DMS79 (cell line): ENCODE measurements around the gene DDX51.
"Not testable (repeated sequence)": the region's sequence is repeated elsewhere in the genome, so short reads cannot be mapped to it uniquely, and the experiment has no call there.

Experiments
- DNase-seq: peaks from one replicate; lab custom pipeline; 2025; lab: John Stamatoyannopoulos, UW

Gene DDX51

DNA sequence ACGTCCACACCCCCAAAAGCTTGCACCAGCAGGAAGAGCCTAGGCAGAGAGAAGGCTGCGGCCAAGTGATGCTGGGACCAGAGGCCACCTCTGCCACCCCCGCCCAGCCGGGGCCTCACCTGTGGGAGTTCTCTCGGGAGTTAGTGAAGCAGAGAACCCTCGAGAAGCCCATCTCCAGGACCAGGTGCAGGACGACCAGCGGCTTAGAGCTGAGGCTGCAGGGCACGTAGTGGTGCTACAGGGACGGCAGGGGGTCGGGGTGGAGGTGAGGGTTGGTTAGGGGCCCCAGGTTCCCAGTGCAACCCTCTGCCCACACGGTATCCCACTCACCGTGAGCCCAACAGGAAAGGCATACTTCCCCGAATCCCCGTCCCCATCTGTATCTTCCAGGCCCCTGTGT is 3.6 kb downstream of the DDX51 start:
- no peak for DNase-seq

DNA sequence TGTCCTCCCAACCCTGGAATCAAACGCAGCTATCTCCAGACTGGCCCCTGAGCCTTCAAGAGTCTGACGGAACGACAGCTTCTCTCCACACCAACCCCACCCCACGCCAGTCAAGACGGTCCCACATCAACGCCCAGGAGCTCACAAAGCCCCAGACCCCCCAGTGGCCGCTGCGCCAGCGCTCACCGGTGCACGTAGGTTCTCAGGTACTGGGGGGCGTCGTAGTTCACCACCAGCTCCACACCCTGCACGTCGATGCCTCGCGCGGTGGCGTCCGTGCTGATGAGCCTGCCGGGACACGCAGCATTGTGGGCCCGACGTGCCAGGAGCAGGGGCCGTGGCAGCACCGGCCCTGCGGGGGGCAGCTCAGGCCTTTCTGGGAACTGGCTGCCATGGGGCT is 4.2 kb downstream of the DDX51 start:
- DNase-seq, result no peak

DNA sequence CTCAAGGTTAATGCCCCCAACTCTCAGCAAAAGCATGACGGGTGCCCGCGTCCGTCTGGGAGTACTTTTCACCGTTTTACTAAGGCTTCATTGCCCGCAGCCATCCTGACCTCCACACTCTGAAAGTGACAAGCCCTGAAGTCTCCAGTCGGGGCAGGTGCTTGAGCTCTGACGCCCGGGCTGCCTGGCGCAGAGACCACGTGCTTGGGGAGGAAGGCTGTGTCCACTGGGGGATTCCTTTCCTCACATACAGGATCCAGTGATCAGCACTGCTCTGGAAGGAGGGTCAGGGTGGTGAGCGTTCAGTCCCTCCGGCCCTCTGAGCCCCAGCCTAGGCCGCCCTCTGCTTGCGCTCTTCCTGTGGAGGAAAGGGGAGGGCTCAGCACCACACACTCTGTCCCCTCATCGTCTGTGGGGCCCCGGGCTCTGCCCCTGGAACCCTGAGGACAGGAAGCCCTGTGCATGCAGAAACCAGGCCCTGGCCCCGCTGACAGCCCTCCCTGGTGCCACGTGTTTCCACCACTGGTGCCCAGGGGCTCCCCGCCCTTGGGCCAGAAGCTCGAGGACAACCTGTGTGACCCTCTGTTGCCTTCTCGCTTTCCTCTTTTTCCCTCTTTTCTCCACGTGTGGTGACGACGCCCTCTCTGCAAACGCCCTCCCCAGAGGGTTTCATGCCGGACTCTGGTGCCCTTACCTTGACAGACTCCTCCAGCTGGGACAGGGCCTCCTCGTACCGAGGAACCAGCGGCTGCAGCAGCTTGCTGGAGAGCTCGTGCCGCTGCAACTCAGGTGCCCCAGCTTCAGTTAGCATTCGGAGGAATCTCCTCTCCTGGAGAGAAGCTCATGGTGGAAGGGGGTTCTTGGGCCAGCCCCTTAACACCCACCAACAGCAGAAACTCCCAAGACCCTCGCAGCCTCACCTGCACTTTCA is 4.9 kb downstream of the DDX51 start:
- no peak for DNase-seq

DNA sequence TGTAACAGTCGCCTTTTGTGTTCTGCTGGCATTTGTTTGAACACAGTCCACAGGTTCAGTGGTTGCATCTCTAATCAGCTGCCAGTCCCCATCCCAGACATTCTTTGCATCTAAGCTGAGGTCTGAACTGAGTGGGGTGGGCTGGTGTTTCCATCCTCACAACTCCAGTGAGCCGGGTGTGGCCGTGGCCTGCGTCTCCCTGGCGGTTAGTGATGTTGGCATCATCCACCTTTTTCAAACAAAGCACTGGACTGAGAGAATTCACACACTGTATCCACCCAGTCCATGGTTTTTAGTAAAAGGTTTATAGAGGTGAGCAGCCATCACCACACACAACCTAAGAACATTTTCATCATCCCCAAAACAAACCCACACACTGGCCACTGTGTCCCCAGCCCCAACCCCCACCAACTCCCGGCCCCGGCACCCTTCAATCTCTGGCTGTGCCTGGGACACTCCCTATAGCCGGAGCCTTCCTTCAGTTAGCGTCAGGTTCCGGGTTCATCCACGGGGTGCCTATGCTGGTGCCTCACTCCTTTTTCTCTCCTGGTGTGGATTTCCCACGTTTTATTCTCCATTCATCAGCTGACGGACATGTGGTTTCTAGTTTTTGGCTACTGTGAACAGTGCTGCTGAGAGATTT is 6.5 kb downstream of the DDX51 start:
- DNase-seq, result no peak

DNA sequence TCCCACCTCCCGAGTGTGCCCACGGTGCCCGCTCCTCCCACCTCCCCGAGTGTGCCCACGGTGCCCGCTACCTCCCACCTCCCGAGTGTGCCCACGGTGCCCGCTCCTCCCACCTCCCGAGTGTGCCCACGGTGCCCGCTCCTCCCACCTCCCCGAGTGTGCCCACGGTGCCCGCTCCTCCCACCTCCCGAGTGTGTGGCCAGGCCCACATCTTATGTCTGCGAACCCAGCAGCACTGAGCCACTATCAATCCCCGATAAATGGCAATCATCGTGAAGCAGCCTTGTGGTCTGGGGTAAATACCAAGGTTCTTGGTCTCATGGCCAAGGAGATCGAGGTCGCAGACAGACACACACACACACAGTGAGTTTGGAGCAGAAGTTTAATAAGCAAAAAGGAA is 7.9 kb downstream of the DDX51 start:
- DNase-seq, result not testable (repeated sequence)

DNA sequence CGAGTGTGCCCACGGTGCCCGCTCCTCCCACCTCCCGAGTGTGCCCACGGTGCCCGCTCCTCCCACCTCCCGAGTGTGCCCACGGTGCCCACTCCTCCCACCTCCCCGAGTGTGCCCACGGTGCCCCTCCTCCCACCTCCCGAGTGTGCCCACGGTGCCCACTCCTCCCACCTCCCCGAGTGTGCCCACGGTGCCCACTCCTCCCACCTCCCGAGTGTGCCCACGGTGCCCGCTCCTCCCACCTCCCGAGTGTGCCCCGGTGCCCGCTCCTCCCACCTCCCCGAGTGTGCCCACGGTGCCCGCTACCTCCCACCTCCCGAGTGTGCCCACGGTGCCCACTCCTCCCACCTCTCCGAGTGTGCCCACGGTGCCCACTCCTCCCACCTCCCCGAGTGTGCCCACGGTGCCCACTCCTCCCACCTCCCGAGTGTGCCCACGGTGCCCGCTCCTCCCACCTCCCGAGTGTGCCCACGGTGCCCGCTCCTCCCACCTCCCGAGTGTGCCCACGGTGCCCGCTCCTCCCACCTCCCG is 9.4 kb downstream of the DDX51 start:
- not testable (repeated sequence) for DNase-seq

DNA sequence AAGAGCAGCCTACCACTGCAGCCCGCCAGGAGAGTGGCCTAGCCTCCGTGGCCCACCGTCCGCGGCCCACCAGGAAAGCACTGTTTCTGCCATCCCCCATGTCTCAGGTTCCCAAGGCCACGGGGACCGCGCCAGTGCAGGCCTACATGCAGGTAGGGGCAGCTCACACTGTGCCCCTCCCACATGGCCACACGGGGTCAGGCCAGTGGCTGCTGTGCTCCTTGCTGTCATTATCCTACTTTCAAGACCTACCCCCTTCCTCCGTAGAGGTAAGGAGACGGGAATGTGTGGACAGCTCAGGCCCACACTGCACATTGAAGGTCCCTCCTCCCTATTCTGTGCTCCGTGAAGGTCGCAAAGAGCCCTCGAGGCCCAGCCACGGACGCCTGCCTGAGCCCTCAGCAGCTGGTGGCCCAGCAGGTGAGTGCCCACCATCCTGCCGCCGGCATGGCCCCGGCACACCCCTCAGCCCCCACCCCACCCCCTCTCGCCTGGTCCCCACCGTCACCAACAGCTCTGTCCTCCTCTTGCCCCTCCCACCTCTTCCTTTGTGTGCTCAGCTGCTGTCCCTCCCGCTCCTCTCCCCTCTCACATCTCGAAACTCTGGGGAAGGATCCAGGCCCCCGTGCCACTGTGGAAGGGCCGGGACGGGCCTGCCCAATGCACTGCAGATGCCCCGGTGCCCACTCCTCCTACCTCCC is 10.0 kb downstream of the DDX51 start:
- no peak for DNase-seq

DNA sequence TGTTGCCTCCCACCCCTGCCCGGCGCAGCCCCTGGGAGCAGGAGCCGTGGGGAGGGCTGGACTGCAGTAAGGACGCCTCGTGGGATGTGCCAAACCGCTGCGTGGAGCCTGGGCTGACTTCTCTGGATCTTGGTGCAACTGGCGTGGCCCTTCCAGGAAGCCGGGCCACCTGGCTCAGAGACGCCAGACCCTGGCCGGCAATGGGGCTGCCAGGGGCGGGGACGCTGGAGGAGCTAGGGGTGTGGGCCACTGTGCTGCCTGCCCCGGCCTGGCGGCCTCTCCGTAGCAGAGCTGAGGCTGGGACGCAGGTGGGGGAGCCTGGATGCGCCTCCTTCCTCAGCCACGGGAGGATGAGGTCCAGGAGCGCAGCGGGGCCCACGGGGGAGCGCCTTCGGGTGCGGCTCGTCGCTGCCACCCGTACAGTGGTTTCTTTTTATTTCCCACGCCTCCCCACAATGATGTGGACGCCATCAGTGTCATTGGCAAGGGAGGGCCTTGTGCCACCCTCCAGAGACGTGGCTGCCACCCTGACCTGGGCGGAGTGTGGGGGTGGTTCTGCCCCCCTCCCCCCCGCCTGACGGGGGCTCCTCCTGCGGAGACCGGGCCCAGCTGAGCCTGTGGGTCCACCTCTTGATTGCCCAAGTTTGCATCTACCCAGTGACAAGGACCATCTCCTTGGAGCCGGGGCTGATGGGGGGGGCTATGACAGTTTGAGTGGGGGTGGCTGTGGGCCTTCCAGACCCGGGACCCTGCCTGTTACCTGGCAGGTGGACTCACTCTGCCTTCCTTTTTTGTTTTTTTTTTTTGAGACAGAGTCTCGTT is 11.3 kb downstream of the DDX51 start:
- DNase-seq, result no peak

DNA sequence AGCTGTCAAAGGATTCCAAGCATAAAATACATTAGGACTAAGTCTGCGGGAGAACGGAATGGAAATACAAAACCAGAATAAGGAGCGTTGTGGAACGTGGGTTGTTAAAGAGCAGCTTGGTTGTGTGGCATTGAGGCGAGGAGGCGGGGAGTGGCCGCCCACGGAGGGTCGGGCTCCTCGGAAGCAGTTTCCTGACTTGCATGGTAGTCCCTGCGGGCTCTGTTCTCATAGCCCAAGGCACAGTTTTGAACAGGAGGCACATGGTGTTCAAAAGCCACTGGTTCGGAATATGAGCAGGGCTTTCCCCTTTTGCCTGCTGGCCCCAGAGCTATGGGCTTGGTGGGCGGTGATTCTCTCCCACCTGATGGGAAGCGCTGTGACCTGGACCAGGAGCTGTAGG is 12.2 kb downstream of the DDX51 start:
- DNase-seq, result no peak

DNA sequence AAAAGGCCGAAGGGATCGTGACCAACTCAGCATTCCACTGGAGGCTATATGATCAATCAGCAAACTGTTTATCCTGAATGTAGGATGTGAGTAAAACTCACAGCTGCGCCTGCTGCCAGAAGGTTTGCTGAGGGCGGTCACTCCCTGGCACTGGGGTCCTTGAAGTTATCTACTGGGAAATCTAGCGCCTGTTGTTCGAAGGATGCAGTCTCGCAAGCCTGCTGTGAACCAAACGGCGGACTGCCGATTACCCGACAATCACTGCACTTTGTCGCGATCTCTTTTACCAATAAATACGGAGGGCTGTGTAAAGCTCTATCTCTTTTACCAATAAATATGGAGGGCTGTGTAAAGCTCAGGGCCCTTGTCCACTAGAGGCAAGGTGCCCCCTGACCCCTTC is 12.9 kb downstream of the DDX51 start:
- no peak for DNase-seq

DNA sequence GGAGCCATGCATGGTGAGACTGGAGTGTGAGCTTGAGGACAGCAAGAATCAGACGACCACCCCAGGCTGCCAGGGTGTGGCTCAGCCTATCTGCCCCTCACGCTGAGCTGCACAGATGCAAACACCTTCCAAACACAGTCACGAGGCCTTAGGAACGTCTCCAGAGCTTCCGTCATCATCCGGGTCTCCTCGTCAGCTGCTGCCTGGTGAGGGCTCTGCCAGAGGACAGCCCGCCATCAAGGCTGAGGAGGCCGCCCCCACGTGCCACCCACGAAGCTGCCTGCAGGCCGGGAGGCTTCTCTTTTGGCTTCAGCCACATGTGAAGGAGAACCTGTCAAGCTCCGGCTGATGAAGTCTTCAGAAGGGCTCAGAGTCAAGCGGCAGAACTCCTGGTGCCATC is 13.4 kb downstream of the DDX51 start:
- DNase-seq, result no peak

DNA sequence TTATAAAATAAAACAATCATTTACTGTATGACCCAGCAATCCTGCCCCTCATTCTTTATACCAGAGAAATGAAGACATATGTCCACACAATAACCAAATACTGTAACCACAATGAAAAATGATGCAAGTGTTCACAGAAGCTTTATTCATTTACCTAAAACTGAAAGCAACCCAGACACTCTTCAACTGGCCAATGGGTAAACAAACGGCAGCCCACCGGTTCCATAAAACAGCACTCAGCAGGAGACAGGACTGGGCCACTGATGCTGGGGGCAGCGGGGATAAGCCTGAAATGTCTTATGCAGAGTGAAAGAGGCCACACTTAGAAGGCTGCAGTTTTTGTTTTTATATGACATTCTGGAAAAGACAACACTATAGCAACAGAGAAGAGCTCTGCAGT is 15.1 kb downstream of the DDX51 start:
- no peak for DNase-seq

DNA sequence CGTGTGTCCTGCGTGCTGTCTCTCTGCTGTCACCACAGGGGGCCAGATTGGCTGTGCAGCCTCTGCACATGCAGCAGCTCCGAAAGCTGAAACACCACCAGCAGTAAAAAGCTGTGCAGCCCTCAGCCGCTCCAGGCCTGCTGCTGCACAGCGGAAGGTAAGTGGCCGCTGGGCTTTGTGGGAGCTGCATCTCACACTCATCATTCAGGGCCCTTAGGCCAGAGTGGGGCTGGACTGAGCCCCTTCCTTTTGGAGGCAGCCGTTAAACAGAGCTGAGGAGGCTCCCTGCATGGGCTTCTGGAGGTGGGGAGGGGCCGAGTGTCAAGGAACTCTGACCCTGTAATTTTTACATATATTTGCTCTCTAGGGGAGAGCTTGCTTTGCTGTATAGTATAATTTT is 17.1 kb downstream of the DDX51 start:
- DNase-seq, result no peak

DNA sequence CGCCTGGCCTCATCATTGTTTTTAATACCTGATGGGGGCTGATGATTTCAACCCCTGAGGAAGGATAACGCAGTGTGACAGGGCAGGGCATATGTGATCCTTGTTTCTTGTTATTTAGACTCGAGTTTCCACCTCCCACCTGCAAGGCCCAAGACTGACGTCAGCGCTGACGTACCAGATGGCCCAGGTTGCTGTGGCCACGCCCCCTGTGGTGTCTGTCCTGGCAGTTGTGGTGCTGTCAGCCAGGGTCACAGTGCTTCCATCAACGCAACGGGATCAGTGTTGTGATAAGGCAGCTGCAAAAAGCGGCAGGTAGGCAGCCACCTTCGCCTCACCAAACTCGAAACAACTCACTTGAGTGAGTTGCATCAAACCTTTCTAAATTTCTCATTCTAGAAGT is 18.4 kb downstream of the DDX51 start:
- no peak for DNase-seq

DNA sequence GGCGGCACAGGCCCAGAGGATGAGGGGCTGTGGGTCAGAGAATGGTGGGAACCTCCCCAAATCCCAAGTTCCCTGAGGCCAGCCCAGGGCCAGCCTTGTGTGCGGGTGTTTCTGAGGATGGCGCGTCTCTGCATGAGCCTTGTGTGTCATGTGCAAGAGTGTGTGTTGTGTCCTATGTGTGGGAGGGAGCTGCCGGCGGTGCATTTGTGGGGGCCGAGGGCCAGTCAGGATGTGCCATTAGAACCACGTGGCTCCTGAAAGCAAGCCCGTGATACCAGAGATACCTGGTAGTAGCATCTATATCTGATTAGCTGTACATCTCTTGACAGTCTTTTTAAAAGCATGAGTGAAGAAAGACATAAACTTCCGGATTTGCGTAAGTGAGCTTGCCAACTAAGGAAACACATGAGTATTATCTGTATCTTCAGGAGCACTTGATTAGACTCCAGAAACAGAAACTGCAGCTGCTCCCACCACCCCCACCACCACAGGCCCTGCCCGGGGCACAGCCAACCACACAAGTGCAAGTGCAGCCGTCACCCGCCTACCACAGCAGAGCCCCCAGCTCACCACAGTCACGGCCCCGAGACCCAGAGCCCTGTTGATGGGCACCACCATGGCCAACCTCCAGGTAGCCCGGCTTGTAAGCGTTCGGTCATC is 19.2 kb downstream of the DDX51 start:
- DNase-seq, result no peak

DNA sequence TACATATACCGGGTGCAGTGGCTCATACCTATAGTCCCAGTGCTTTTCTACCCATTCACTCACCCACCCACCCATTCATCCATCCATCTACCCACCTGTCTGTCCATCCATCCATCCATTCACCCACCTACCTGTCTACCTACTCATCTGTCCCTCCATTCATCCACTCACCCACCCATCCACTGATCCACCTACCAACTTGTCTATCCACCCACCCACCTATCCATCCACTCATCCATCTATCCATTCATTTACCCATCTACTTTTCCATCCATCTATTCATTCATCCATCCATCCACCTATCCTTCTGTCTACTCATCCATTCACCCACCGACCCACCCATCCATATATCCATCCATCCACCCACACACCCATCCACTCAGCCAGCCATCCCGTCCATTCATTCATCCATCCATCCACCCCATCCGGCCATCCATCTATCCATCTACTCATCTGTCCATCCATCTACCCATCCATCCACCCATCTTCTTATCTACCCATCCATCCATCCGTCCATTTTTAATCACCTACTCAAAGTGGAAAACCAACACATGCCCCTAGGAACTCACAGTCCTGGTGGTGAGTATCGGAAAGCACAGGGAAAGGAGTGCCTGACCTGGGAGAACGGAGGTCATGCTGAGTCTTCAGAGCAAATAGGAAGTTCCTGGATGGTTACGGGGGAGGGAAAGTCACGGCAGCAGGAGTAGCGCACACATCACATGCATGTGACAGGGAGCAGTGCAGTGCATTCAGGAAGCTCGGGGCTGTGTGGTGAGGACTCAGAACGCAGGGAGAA is 20.0 kb downstream of the DDX51 start:
- no peak for DNase-seq

DNA sequence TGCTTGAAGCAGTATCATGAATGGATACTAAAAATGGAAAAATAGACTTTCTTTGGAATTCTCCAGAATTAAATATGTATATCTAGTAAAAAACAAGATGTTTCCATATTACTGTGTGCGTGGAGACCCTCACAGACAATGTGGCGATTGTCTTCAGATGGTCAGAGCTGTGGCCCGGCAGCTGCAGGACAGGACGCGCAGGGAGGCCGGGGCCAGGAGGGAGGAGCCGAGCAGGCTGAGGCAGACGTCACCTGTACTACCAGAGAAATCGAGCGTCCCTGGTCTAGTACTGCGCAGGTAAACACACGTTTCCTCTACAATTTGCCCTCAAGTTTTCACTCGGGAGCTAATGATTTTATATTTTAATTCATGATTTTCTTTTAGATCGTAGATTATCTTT is 22.8 kb downstream of the DDX51 start:
- no peak for DNase-seq

DNA sequence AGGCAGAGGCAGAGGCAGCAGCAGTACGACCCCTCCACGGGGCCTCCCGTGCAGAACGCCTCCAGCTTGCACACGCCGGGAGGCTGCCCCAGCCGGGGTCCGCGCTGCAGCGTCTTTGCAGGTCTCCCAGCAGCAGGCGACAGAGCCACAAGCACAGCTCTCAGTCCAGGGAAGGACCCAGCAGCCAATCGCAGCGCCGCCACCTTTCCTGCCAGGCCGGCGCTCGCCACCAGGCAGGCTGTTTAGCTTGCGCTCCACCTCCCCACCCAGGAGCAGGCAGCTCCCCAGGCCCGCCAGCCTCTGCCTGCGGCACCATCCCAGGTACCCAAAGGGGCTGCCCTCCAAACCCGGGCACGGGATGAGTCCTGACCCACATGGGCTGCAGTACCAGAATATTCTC is 25.2 kb downstream of the DDX51 start:
- DNase-seq, result no peak

DNA sequence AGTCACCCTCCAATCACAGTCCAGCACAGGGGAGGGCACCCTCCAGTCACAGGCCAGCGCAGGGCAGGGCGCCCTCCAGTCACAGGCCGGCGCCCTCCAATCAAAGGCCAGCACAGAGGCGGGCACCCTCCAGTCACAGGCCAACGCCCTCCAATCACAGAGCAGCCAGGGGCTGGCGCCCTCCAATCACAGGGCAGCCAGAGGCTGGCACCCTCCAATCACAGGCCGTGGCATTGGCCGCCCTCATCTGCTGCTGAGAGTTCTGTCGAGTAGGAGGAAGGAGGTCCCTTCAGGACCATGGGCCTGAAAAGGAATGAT is 26.6 kb downstream of the DDX51 start:
- no peak for DNase-seq

DNA sequence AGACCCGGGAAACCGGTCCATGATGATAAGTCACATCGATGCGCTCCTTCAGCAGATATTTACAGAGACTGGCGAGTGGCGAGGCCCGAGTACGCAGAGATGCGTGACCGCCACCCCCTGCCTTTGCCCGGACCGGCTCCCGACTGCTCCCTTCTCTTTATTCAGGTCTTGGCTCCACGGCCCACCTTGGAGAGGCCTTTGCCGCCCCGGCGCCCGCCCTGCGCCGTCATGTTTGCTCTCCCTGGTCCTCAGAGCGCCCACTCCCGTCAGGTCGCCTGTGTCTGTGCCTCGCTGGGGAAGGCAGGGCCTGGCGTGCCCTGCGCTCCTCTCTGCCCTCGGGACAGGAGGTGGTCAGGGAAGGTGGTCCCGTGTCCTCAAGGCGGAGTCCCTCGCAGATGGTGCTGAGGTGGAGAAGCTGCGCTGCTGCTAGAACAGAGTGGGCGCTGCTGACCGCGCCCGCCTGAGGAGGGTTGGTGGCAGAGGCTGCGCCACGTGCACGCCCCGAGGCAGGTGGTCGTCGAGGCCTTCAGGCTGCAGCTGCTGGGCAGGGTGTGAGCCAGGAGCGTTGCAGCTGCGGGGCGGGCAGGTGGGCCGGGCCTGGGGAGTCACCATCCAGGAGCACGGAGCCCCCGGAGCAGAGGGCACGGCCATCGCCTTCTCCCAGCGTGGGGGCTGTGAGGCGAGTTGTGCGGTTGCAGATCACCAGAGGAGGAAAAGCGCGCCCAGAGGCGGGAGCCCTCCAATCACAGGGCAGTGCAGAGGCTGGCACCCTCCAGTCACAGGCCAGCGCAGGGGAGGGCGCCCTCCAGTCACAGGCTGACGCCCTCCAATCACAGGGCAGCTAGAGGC is 27.2 kb downstream of the DDX51 start:
- no peak for DNase-seq
